Tibial nerve (tissue), 3 donors: ENCODE data around the gene PREP.

Source experiments
- POLR2A ChIP-seq, 2 donors: fragments of 450-650 bp; IDR thresholded peaks; one replicate each; pipeline ENCODE4 v1.6.1; 2017; ENCODE audit warnings: antibody characterized with exemption in 2 of 2, mild to moderate bottlenecking in 2 of 2, moderate library complexity in 2 of 2
- TF ChIP-seq, protein P1 (sequence below), 5 experiments: fragments of 200-600 bp in 3 of 5; fragments of 450-650 bp in 2 of 5; sonication (generic) in 3 of 5; IDR thresholded peaks; one replicate each; pipeline ENCODE4 v1.5.1; 2016 to 2019; ENCODE audit warnings: antibody characterized with exemption in 5 of 5, mild to moderate bottlenecking in 3 of 5, moderate library complexity in 2 of 5

DNA sequence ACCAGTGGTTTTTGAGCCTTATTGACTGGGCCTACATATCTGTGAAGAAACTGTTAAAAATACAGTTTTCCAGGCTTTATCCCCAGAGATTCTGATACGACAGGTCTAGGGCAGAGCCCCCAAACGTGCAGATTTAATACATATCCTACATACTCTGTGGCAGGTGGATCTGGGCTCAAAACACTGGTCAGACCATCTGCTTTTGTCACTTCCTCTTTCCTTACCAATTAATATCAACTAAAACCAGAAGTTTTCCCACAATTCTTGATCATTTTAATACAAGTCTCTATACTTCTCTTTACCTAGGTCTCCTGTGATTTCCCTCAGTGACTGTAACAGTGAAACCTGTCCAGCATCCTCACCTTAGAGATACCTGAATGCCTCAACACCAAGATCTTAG lies 108.8 kb downstream of the PREP start:
- no peak for TF ChIP-seq POLR2A (IDR thresholded peaks at IDR 0.05)
- TF ChIP-seq, protein P1, sequence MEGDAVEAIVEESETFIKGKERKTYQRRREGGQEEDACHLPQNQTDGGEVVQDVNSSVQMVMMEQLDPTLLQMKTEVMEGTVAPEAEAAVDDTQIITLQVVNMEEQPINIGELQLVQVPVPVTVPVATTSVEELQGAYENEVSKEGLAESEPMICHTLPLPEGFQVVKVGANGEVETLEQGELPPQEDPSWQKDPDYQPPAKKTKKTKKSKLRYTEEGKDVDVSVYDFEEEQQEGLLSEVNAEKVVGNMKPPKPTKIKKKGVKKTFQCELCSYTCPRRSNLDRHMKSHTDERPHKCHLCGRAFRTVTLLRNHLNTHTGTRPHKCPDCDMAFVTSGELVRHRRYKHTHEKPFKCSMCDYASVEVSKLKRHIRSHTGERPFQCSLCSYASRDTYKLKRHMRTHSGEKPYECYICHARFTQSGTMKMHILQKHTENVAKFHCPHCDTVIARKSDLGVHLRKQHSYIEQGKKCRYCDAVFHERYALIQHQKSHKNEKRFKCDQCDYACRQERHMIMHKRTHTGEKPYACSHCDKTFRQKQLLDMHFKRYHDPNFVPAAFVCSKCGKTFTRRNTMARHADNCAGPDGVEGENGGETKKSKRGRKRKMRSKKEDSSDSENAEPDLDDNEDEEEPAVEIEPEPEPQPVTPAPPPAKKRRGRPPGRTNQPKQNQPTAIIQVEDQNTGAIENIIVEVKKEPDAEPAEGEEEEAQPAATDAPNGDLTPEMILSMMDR (IDR thresholded peaks at IDR 0.05), result no peak
